GM23338 (cell line): ENCODE measurements around the gene UBE2G1. TPM values are rescaled to one million over a fixed set of nuclear protein-coding genes. Genes with fewer than 3 reads are reported as not detected.

ENCODE experiments used
- ATAC-seq: fragments of 200-7000 bp; cut with Tn5 transposase; 3 replicates; pipeline ENCODE4 v1.9.1; 2020
- DNase-seq: peaks from one replicate; pipeline ENCODE4 v3.0.0-alpha.2; 2015; ENCODE audit warnings: low spot score
- H2AFZ ChIP-seq: fragments of 200-600 bp; sonication (generic); 2 replicates; pipeline ENCODE4 v1.8.0; 2016; ENCODE audit warnings: antibody characterized with exemption, mild to moderate bottlenecking, moderate library complexity
- H3F3A ChIP-seq: fragments of 200-600 bp; sonication (generic); replicated peaks from 2 replicates; pipeline ENCODE4 v1.8.0; 2017; ENCODE audit warnings: antibody characterized with exemption, mixed run types, low read depth
- H3K27ac ChIP-seq: fragments of 200-600 bp; sonication (generic); 2 replicates; pipeline ENCODE4 v1.6.1; 2016; ENCODE audit warnings: low read depth
- H3K27me3 ChIP-seq: fragments of 200-600 bp; sonication (generic); 2 replicates; pipeline ENCODE4 v1.8.0; 2016; ENCODE audit warnings: mild to moderate bottlenecking, mixed run types, moderate library complexity; ENCODE audit not compliant: insufficient read depth
- H3K36me3 ChIP-seq: fragments of 200-600 bp; sonication (generic); 2 replicates; pipeline ENCODE4 v1.8.0; 2016; ENCODE audit warnings: mild to moderate bottlenecking; ENCODE audit not compliant: insufficient read depth
- H3K4me1 ChIP-seq: fragments of 200-600 bp; sonication (generic); 2 replicates; pipeline ENCODE4 v1.8.0; 2016; ENCODE audit warnings: mild to moderate bottlenecking, moderate library complexity; ENCODE audit not compliant: insufficient read depth
- H3K4me2 ChIP-seq: fragments of 200-600 bp; sonication (generic); 2 replicates; pipeline ENCODE4 v1.7.1; 2017; ENCODE audit warnings: mixed run types
- H3K4me3 ChIP-seq: fragments of 200-600 bp; sonication (generic); 2 replicates; pipeline ENCODE4 v1.6.1; 2016; ENCODE audit warnings: mixed run types
- H3K79me2 ChIP-seq: fragments of 200-600 bp; sonication (generic); replicated peaks from 2 replicates; pipeline ENCODE4 v1.8.0; 2017; ENCODE audit warnings: mild to moderate bottlenecking; ENCODE audit not compliant: insufficient read depth
- H3K9me2 ChIP-seq: fragments of 200-600 bp; sonication (generic); 2 replicates; pipeline ENCODE4 v1.8.0; 2017; ENCODE audit not compliant: insufficient read depth
- H4K20me1 ChIP-seq: fragments of 200-600 bp; sonication (generic); replicated peaks from 2 replicates; pipeline ENCODE4 v1.8.0; 2017; ENCODE audit warnings: mild to moderate bottlenecking; ENCODE audit not compliant: insufficient read depth
- H3K27ac Mint-ChIP-seq: 2 replicates; pipeline ENCODE4 v1.8.0; 2020; ENCODE audit warnings: inconsistent platforms, mild to moderate bottlenecking, moderate library complexity, mixed read lengths
- H3K27me3 Mint-ChIP-seq: 3 replicates; pipeline ENCODE4 v1.8.0; 2022; ENCODE audit warnings: low read depth, mild to moderate bottlenecking, moderate library complexity, mixed read lengths, inconsistent platforms; ENCODE audit not compliant: insufficient read depth, poor library complexity
- H3K36me3 Mint-ChIP-seq: 3 replicates; pipeline ENCODE4 v1.8.0; 2021; ENCODE audit warnings: low read depth, mild to moderate bottlenecking, inconsistent platforms, moderate library complexity, mixed read lengths
- H3K4me1 Mint-ChIP-seq: 3 replicates; pipeline ENCODE4 v1.8.0; 2020; ENCODE audit warnings: mild to moderate bottlenecking, inconsistent platforms, mixed read lengths
- H3K4me3 Mint-ChIP-seq: 3 replicates; pipeline ENCODE4 v1.8.0; 2021; ENCODE audit warnings: moderate library complexity, mild to moderate bottlenecking, inconsistent platforms, mixed read lengths
- H3K9me3 Mint-ChIP-seq: 3 replicates; pipeline ENCODE4 v1.8.0; 2020; ENCODE audit warnings: moderate library complexity, mild to moderate bottlenecking, inconsistent platforms, mixed read lengths
- CREB1 ChIP-seq: fragments of 250-450 bp; sonication (Bioruptor Pico); IDR thresholded peaks from 2 replicates; pipeline ENCODE4 v1.5.0; 2020; ENCODE audit warnings: low read depth, mild to moderate bottlenecking, moderate library complexity
- CTCF ChIP-seq, 2 experiments: fragments of 200-600 bp in 1 of 2; sonication (generic) in 1 of 2; conservative IDR thresholded peaks; 2 replicates each; pipeline versions ENCODE4 v1.5.1 to v1.6.1; 2016 to 2017; ENCODE audit warnings: antibody characterized with exemption in 2 of 2, low read depth in 2 of 2, mild to moderate bottlenecking in 2 of 2, moderate library complexity in 1 of 2
- ETS1 ChIP-seq: IDR thresholded peaks from 2 replicates; pipeline ENCODE4 v1.6.1; 2016; ENCODE audit warnings: antibody characterized with exemption
- EZH2 ChIP-seq: fragments of 200-600 bp; sonication (generic); IDR thresholded peaks from one replicate; pipeline ENCODE4 v1.8.0; 2017; ENCODE audit warnings: antibody characterized with exemption, mild to moderate bottlenecking, low read depth; ENCODE audit not compliant: unreplicated experiment
- EZH2phosphoT487 ChIP-seq: fragments of 200-600 bp; sonication (generic); IDR thresholded peaks from one replicate; pipeline ENCODE4 v1.8.1; 2018; ENCODE audit warnings: antibody characterized with exemption; ENCODE audit not compliant: unreplicated experiment
- JUNB ChIP-seq: IDR thresholded peaks from one replicate; pipeline ENCODE4 v1.6.1; 2016; ENCODE audit warnings: antibody characterized with exemption; ENCODE audit not compliant: unreplicated experiment
- NANOG ChIP-seq: IDR thresholded peaks from 2 replicates; pipeline ENCODE4 v1.6.1; 2016; ENCODE audit warnings: antibody characterized with exemption, borderline replicate concordance
- POLR2AphosphoS5 ChIP-seq: IDR thresholded peaks from 2 replicates; pipeline ENCODE4 v1.6.1; 2016; ENCODE audit warnings: antibody characterized with exemption, low read depth
- STAT1 ChIP-seq: IDR thresholded peaks from one replicate; pipeline ENCODE4 v1.6.1; 2016; ENCODE audit warnings: antibody characterized with exemption; ENCODE audit not compliant: unreplicated experiment
- ZNF114 ChIP-seq: fragments of 250-450 bp; sonication (Bioruptor Pico); IDR thresholded peaks from 2 replicates; pipeline ENCODE4 v1.5.0; 2020; ENCODE audit warnings: mild to moderate bottlenecking, moderate library complexity
- ZNF331 ChIP-seq: fragments of 250-450 bp; sonication (Bioruptor Pico); IDR thresholded peaks from 2 replicates; pipeline ENCODE4 v1.5.0; 2020; ENCODE audit warnings: low read depth, mild to moderate bottlenecking, moderate library complexity
- ZNF462 ChIP-seq: fragments of 250-450 bp; sonication (Bioruptor Pico); IDR thresholded peaks from 2 replicates; pipeline ENCODE4 v1.5.0; 2020; ENCODE audit warnings: mild to moderate bottlenecking, moderate library complexity
- polyA plus RNA-seq: library from polyadenylated mRNA; unstranded; fragments of >200 nt; fragmentation: Nextera tagmentation; extraction: Ambion mirVana; gene quantifications from 2 replicates; pipeline ENCODE4 v1.2.1, GENCODE V29; 2016
- total RNA-seq: library from RNA; depleted of rRNA; stranded (reverse); fragments of >200 nt; shearing (Covaris generic); gene quantifications from 2 replicates; pipeline ENCODE4 v1.2.3, GENCODE V29; 2014

Gene UBE2G1
- total and polyA plus RNA-seq, 2 experiments from 2014 or later: 71.9 to 145 TPM

- TF ChIP-seq CTCF (conservative IDR thresholded peaks at IDR 0.05; ENCODE audit: low read depth in 2 of 2) (no peak), JUNB (no peak), CREB1 (CRISPR knock-in tag) (no peak)
Observed at GRCh38 chr17:4327606-4328005, 38.9 kb downstream of the UBE2G1 start (continued).

- Histone ChIP-seq H2AFZ (no peak overlapping the region), H3K4me2 (no peak overlapping the region), H3K27me3 (no peaks in the 10 kb centered on the region), H3K4me3 (no peak overlapping the region), H3K79me2 (peaks cover 100% of the 10 kb centered on the region), H3K9me2 (no peaks in the 10 kb centered on the region), H3K36me3 (no peaks in the 10 kb centered on the region), H4K20me1 (peaks cover 96% of the 10 kb centered on the region), H3K4me1 (peaks cover 24% of the 10 kb centered on the region), H3F3A (0 out of 2 replicates have a peak, but pooled peaks cover 3% of the 10 kb centered on the region), H3K27ac (no peak overlapping the region)
- ATAC-seq (no peak), DNase-seq (no peak)
- Mint-ChIP-seq H3K27ac (no peak overlapping the region), H3K9me3 (peaks cover 5% of the 10 kb centered on the region; the same call in 2 of the 3 replicates), H3K4me1 (peaks cover 42% of the 10 kb centered on the region), H3K4me3 (no peak overlapping the region), H3K36me3 (peaks cover 44% of the 10 kb centered on the region), H3K27me3 (no peaks in the 10 kb centered on the region)
- TF ChIP-seq ZNF114 (CRISPR knock-in tag) (no peak), ETS1 (no peak), ZNF462 (no peak), EZH2 (no peak), ZNF331 (CRISPR knock-in tag) (no peak), JUNB (no peak), CREB1 (CRISPR knock-in tag) (no peak), NANOG (no peak), EZH2phosphoT487 (no peak), POLR2AphosphoS5 (no peak), STAT1 (no peak), CTCF (conservative IDR thresholded peaks at IDR 0.05; ENCODE audit: low read depth in 2 of 2) (no peak)
Observed at GRCh38 chr17:4326608-4327007, 39.9 kb downstream of the UBE2G1 start.
